ENCODE measurements around the gene GRK5. TPM values are rescaled to one million over a fixed set of nuclear protein-coding genes. Genes with fewer than 3 reads are reported as not detected.

GRK5 gene
- total RNA-seq, 6 experiments from 2014 or later: 9.7 to 16.8 (median 15.9) TPM

DNA sequence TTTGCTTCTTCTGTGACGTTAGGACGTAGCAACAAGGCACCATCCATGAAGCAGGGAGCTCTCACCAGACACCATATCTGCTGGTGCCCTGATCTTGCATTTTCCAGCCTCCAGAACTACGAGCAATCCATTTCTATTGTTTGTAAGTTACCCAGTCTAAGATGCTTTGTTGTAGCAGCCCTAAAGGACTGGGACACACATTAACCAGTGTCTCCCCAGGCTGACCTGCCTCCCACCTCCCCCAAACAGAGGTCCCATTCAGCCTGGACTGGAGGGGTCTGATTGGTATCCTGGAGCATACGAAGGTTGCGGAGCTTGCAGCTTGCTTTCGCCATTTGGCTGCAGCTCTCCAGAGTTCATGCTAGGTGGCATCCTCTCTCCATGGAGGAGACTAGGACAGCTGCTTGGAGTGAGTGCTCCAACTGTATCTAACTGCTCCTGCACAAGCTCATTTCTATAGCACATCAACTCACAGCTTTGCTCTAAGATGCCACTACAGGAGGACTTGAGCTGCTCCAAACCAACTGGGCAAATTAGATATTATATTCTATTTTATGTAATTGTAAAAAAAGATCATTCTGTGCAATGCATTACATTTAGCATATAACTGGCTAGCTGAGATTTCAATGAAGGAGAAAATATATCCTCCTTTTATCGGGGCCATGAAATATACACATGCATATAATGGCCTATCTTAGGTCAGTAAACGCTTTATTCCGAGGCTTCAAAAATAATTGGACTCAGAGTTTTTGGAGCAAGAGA, 8.0 kb upstream of the GRK5 start:
- peaks cover 11% of the 10 kb centered on the region for H3K27me3 Mint-ChIP-seq (ENCODE audit: insufficient read depth)
- no peak overlapping the region for H3K27ac Mint-ChIP-seq
- no peaks in the 10 kb centered on the region for H3K9me3 Mint-ChIP-seq
- TF ChIP-seq, protein P1, sequence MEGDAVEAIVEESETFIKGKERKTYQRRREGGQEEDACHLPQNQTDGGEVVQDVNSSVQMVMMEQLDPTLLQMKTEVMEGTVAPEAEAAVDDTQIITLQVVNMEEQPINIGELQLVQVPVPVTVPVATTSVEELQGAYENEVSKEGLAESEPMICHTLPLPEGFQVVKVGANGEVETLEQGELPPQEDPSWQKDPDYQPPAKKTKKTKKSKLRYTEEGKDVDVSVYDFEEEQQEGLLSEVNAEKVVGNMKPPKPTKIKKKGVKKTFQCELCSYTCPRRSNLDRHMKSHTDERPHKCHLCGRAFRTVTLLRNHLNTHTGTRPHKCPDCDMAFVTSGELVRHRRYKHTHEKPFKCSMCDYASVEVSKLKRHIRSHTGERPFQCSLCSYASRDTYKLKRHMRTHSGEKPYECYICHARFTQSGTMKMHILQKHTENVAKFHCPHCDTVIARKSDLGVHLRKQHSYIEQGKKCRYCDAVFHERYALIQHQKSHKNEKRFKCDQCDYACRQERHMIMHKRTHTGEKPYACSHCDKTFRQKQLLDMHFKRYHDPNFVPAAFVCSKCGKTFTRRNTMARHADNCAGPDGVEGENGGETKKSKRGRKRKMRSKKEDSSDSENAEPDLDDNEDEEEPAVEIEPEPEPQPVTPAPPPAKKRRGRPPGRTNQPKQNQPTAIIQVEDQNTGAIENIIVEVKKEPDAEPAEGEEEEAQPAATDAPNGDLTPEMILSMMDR (IDR thresholded peaks at IDR 0.05): peak; percentile 76
- peak overlapping the region; percentile 68; the same call in 1 of the 2 replicates for H3K4me3 Mint-ChIP-seq
- DNase-seq: peak; percentile 79
- peaks cover 36% of the 10 kb centered on the region for H3K4me1 Mint-ChIP-seq (ENCODE audit: low read depth)
- no peaks in the 10 kb centered on the region for H3K36me3 Mint-ChIP-seq (ENCODE audit: low read depth)

GRCh38 chr10:119201233-119201632, 6.1 kb upstream of the GRK5 start:
- H3K4me1 Mint-ChIP-seq (ENCODE audit: low read depth): peaks cover 41% of the 10 kb centered on the region
- TF ChIP-seq, protein P1 (IDR thresholded peaks at IDR 0.05): no peak
- H3K4me3 Mint-ChIP-seq: no peak overlapping the region
- H3K27me3 Mint-ChIP-seq (ENCODE audit: insufficient read depth): peaks cover 7% of the 10 kb centered on the region; the same call in 1 of the 2 replicates
- no peaks in the 10 kb centered on the region for H3K36me3 Mint-ChIP-seq (ENCODE audit: low read depth)
- DNase-seq: no peak
- H3K9me3 Mint-ChIP-seq: no peaks in the 10 kb centered on the region
- H3K27ac Mint-ChIP-seq: no peak overlapping the region

- H3K27ac Mint-ChIP-seq: peak overlapping the region; percentile 42; the same call in 1 of the 2 replicates
- H3K4me3 Mint-ChIP-seq: no peak overlapping the region
- H3K9me3 Mint-ChIP-seq: no peaks in the 10 kb centered on the region
- peaks cover 7% of the 10 kb centered on the region for H3K27me3 Mint-ChIP-seq (ENCODE audit: insufficient read depth)
- TF ChIP-seq, protein P1 (IDR thresholded peaks at IDR 0.05): no peak
- DNase-seq: peak; percentile 61
- H3K4me1 Mint-ChIP-seq (ENCODE audit: low read depth): peaks cover 39% of the 10 kb centered on the region
- no peaks in the 10 kb centered on the region for H3K36me3 Mint-ChIP-seq (ENCODE audit: low read depth)
These were observed 4.4 kb upstream of the GRK5 start for GRCh38 chr10:119203006-119203405.

- peak overlapping the region; percentile 82 for H3K4me3 Mint-ChIP-seq
- TF ChIP-seq, protein P1 (IDR thresholded peaks at IDR 0.05): no peak
- peaks cover 52% of the 10 kb centered on the region for H3K4me1 Mint-ChIP-seq (ENCODE audit: low read depth)
- H3K27ac Mint-ChIP-seq: peak overlapping the region; percentile 87
- no peaks in the 10 kb centered on the region; the same call in 1 of the 2 replicates for H3K27me3 Mint-ChIP-seq (ENCODE audit: insufficient read depth)
- no peaks in the 10 kb centered on the region for H3K9me3 Mint-ChIP-seq
- no peaks in the 10 kb centered on the region for H3K36me3 Mint-ChIP-seq (ENCODE audit: low read depth)
- DNase-seq: no peak
These were observed 1.3 kb upstream of the GRK5 start for GRCh38 chr10:119205894-119206602.

DNA sequence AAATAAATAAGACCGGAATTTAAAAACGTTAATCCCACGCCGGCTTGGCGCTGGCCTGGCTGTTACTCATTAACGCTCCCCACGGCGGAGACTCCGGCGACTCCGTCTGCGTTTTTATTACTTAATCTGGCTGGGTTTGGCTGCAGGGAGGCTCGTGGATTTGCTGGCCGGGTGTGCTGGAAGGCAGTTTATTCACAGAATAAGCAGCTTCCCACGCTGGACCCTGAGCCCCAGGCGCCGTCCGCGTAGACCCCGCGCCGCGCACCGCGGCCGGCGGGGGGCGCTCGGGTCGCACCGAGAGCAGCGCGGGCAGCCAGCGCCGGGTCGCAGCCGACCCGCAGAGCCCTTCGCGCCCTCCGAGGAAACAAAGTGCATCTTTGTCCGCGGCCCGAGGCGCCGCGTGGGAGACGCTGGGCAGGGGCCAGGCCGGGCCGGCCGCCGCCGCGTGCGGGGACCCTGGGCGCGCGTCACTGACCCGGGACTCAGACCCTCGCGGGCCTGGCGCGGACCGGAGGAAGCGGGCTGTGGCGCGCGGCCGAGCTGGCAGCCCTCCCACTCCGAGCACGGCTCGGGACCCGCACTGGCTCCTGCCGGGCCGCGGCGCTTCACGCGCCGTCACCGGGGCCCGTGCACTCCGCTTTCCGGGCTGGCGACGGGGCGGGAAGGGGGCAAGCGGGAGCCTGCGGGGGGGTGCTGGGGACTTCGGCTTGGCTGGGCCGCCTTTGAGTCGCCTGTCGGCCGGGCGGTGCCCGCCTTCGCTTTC, 587 bp upstream of the GRK5 start:
- peak; percentile 37 for DNase-seq
- Mint-ChIP-seq H3K27me3 (ENCODE audit: insufficient read depth) (no peaks in the 10 kb centered on the region; the same call in 1 of the 2 replicates), H3K4me3 (peak overlapping the region; percentile 82), H3K9me3 (no peaks in the 10 kb centered on the region), H3K36me3 (ENCODE audit: low read depth) (no peaks in the 10 kb centered on the region), H3K27ac (peak overlapping the region; percentile 87), H3K4me1 (ENCODE audit: low read depth) (peaks cover 59% of the 10 kb centered on the region)
- TF ChIP-seq, protein P1 (IDR thresholded peaks at IDR 0.05): peak; percentile 86
